Spleen (tissue), 11 donors: ENCODE measurements around the gene PIK3R5. TPM values are rescaled to one million over a fixed set of nuclear protein-coding genes. Genes with fewer than 3 reads are reported as not detected.

ENCODE experiments used
- DNase-seq: peaks from one replicate; pipeline ENCODE4 v3.0.0-alpha.2; 2020
- H3K27ac ChIP-seq, 8 donors: fragments of 200-600 bp; sonication (generic) in 7 of 8; 1 replicate in 4 of 8; 2 replicates in 4 of 8; pipeline versions ENCODE4 v1.5.0 to v1.8.0; 2016 to 2021; ENCODE audit warnings: inconsistent platforms in 4 of 8, mild to moderate bottlenecking in 4 of 8, moderate library complexity in 1 of 8
- H3K27me3 ChIP-seq, 7 donors: fragments of 200-600 bp; sonication (generic) in 6 of 7; replicated peaks in 1 of 7; 1 replicate in 4 of 7; 2 replicates in 3 of 7; pipeline versions ENCODE4 v1.5.0 to v1.8.0; 2016 to 2021; ENCODE audit warnings: inconsistent platforms in 3 of 7, mild to moderate bottlenecking in 1 of 7
- H3K36me3 ChIP-seq, 6 donors: fragments of 200-600 bp; sonication (generic) in 5 of 6; 1 replicate in 4 of 6; 2 replicates in 2 of 6; pipeline versions ENCODE4 v1.5.0 to v1.8.0; 2016 to 2021; ENCODE audit warnings: inconsistent platforms in 2 of 6
- H3K4me1 ChIP-seq, 6 donors: fragments of 200-600 bp; sonication (generic) in 5 of 6; 1 replicate in 3 of 6; 2 replicates in 3 of 6; pipeline versions ENCODE4 v1.5.0 to v1.8.0; 2016 to 2021; ENCODE audit warnings: inconsistent platforms in 3 of 6
- H3K4me3 ChIP-seq, 8 donors: fragments of 200-600 bp; sonication (generic) in 7 of 8; 1 replicate in 4 of 8; 2 replicates in 4 of 8; pipeline versions ENCODE4 v1.5.0 to v1.8.0; 2016 to 2021; ENCODE audit warnings: inconsistent platforms in 4 of 8, mild to moderate bottlenecking in 4 of 8, moderate library complexity in 2 of 8
- H3K9me3 ChIP-seq, 8 donors: fragments of 200-600 bp; sonication (generic) in 7 of 8; 1 replicate in 4 of 8; 2 replicates in 4 of 8; pipeline versions ENCODE4 v1.5.0 to v1.8.0; 2016 to 2021; ENCODE audit warnings: inconsistent platforms in 4 of 8
- CTCF ChIP-seq, 11 experiments: fragments of 200-600 bp in 7 of 11; fragments of 450-650 bp in 4 of 11; sonication (generic) in 4 of 11; IDR thresholded peaks in 8 of 11; conservative IDR thresholded peaks in 3 of 11; 1 replicate in 7 of 11; 2 replicates in 4 of 11; pipeline versions ENCODE4 v1.4.0 to v1.8.0; 2016 to 2021; ENCODE audit warnings: antibody characterized with exemption in 11 of 11, inconsistent platforms in 4 of 11, mild to moderate bottlenecking in 1 of 11
- POLR2A ChIP-seq, 3 donors: fragments of 450-650 bp; IDR thresholded peaks; one replicate each; pipeline ENCODE4 v1.5.1; 2017; ENCODE audit warnings: antibody characterized with exemption in 3 of 3, mild to moderate bottlenecking in 1 of 3
- POLR2AphosphoS5 ChIP-seq, 3 donors: sonication (generic); formaldehyde crosslinking; IDR thresholded peaks; one replicate each; pipeline ENCODE4 v1.5.1; 2017; ENCODE audit warnings: antibody characterized with exemption in 3 of 3
- WGBS, 5 donors: extraction: QIAGEN DNeasy Blood & Tissue Kit in 3 of 5; methylation state at CpG; one replicate each; pipeline versions ENCODE4 v1.1.5 to v1.1.7; 2013 to 2018; 5-methylcytosine and 5-hydroxymethylcytosine counted together
- intact Hi-C: fragments of 100-400 bp; cut with DNase I; formaldehyde crosslinking; loops from one replicate; pipeline ENCODE4 v1.15.0; 2023; ENCODE audit warnings: low total_unique reads
- polyA plus RNA-seq, 3 donors: library from polyadenylated mRNA; stranded (reverse); fragments of 200-250 nt; gene quantifications; one replicate each; pipeline ENCODE4 v1.2.1, GENCODE V29; 2013
- total RNA-seq, 7 donors: library from RNA; depleted of rRNA in 3 of 7; stranded (reverse); fragments of >200 nt in 3 of 7; fragmentation: NEBNext Ultra II Directional in 4 of 7; extraction: Animal tissue kit (Norgen Biotek cat#: 25700) in 4 of 7; gene quantifications; one replicate each; pipeline versions ENCODE4 v1.1.0 to v1.2.1, GENCODE V29; 2016 to 2021
- donor health status: healthy with polysubstance abuse.
- donor health status: DM: no; HTN: no; CAD: no; lungs with moderate emphysema.
- donor health status: DM: no; HTN: no; CAD: no.
- donor health status: Bipolar disorder and iron deficiency.
- donor health status: healthy.
- donor health status: DM: no; HTN: no; CAD: no.
- donor health status: DM: yes; HTN: yes; CAD: no.

Gene PIK3R5
- total and polyA plus RNA-seq, 10 donors = 8.5 to 110 (median 68.4) TPM

DNA sequence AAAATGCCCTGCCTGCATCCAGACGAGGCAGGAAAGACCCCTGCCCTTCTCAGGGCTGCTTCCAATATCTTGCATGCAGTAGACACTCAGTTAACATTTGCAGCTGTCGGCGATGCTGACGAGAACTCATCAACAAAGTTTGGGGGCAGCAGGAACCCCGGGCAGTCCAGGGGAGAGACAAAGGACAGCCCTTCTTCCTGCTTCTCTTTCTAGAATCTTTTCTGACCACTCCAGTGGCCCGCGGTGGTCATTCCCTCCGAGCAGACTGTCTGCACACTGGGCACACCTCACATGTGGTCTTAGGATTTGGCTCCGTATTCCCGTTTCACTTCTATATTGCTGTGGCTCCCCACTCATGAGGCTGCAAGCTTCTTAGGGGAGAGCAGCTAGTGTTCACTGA, 135.4 kb downstream of the PIK3R5 start:
- Histone ChIP-seq H3K27ac (no peak overlapping the region), H3K9me3 (peaks cover 0 to 2% (median under 1%) of the 10 kb centered on the region in 8 donors), H3K4me1 (peaks cover 0 to 4% (median 0%) of the 10 kb centered on the region in 6 donors), H3K27me3 (peaks cover 0 to 22% (median 0%) of the 10 kb centered on the region in 7 donors), H3K4me3 (no peak overlapping the region), H3K36me3 (peaks cover 0 to 15% (median 0%) of the 10 kb centered on the region in 6 donors)
- no peak for TF ChIP-seq POLR2A (IDR thresholded peaks at IDR 0.05)
- intact Hi-C loops = no loop called here
- no peak for DNase-seq
- 85 to 92% (median 86%) methylated on average over 10 of the region's 10 CpGs for WGBS, 5 donors

DNA sequence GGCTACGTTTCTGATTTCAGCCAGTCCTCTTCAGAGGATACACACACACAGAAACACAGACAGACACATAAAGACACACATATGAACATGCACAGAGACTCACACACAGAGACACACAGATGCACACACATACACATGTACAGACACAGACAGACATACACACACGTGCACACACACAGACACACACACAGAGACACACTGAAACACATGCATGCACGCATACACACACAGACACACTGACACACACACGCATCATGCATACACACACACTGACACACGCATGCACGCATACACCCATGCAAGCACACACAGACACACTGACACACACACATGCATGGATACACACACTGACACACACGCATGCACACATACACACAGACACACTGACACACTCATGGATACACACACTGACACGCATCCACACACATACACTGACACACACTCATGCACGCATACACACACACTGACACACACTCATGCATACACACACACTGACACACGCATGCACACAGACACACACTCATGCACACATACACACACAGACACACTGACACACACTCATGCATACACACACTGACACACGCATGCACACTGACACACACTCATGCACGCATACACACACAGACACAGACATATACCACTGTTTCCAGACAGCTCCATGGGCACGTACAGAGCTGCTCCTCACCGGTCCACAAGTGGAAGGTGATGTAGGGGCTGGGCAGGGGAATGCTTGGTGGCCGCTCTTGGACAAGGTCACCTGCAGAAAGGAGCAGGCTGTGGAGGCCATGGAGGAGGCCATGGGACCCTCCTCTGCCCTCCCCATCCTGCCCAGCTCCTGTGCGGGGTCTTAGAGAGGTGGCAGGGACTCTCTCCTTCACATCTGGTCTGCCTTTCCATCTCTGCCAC, 136.2 kb downstream of the PIK3R5 start:
- H3K4me3 ChIP-seq = no peak overlapping the region
- H3K9me3 ChIP-seq = peaks cover 0 to 11% (median 8%) of the 10 kb centered on the region in 8 donors
- TF ChIP-seq POLR2AphosphoS5 (IDR thresholded peaks at IDR 0.05) = no peak
- TF ChIP-seq CTCF (IDR thresholded peaks at IDR 0.05 in 8 of 11, conservative IDR thresholded peaks at IDR 0.05 in 3 of 11) = no peak
- TF ChIP-seq POLR2A (IDR thresholded peaks at IDR 0.05) = no peak
- H3K27me3 ChIP-seq = peaks cover 0 to 22% (median 0%) of the 10 kb centered on the region in 7 donors
- peaks cover 0 to 4% (median 0%) of the 10 kb centered on the region in 6 donors for H3K4me1 ChIP-seq
- WGBS, 5 donors = 84 to 94% (median 92%) methylated on average over 12 to 16 of the region's 16 CpGs
- no peak overlapping the region for H3K27ac ChIP-seq
- intact Hi-C loops = no loop called here
- peaks cover 0 to 7% (median 0%) of the 10 kb centered on the region in 6 donors for H3K36me3 ChIP-seq
- no peak for DNase-seq

Other genes with a start within 250 kb of the PIK3R5 start
- gene CCDC42, start 220.9 kb downstream of the PIK3R5 start, total RNA-seq = under 1 TPM in 1 of 7 donors, not detected in 6; 0.60 TPM
- gene CCDC42, start 220.9 kb downstream of the PIK3R5 start, polyA plus RNA-seq = under 1 TPM; 0.10 to 0.33 (median 0.11) TPM
- gene SPDYE4, start 207.2 kb downstream of the PIK3R5 start, total RNA-seq = not detected
- not detected for gene SPDYE4, start 207.2 kb downstream of the PIK3R5 start, polyA plus RNA-seq
- gene MFSD6L, start 166.3 kb downstream of the PIK3R5 start, total RNA-seq = 1 to 10 TPM in 1 of 7 donors, under 1 TPM in 6; 0.32 to 1.0 (median 0.40) TPM
- gene MFSD6L, start 166.3 kb downstream of the PIK3R5 start, polyA plus RNA-seq = under 1 TPM; 0.12 to 0.15 (median 0.13) TPM
- gene PIK3R6, start 98.0 kb downstream of the PIK3R5 start, total RNA-seq = 1 to 10 TPM; 5.4 to 9.6 (median 7.1) TPM
- 1 to 10 TPM; 1.3 to 3.9 (median 3.1) TPM for gene PIK3R6, start 98.0 kb downstream of the PIK3R5 start, polyA plus RNA-seq
- gene NTN1, start 55.8 kb upstream of the PIK3R5 start, total RNA-seq = under 1 TPM in 5 of 7 donors, not detected in 2; 0.17 to 0.43 (median 0.23) TPM
- under 1 TPM; 0.07 to 0.38 (median 0.14) TPM for gene NTN1, start 55.8 kb upstream of the PIK3R5 start, polyA plus RNA-seq